ENCODE results near the gene SEMA3B. TPM values are rescaled to one million over a fixed set of nuclear protein-coding genes. Genes with fewer than 3 reads are reported as not detected.

Gene SEMA3B
- total and polyA plus RNA-seq, 9 of the 15 experiments (the other 6 are each of a cell fraction or from before 2014, with no cell fraction given): 0.03 to 1.8 (median 0.55) TPM; not detected in 1

DNA sequence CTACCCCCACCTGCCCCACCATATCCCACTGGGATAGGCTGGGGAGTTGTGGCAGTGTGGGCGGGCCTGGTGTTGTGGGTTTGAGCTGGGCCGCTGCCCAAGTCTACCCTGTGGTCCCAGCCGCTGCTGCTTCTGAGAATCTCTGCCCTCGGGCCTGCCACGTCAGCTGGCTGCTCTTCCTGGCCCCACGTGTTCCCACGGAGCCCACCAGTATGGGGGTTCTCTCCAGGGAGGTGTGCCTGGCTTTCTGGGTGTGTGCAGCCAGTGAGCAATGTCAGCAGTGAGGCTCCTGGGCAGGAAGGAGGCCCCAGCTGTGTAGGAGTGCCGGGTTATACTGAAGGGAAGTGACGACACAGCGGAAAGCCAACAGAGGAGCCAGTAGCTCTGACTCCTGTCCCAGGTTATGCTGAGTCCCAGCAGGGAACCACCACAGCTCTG lies 22.4 kb upstream of the SEMA3B start (continued):
- peak; percentile 91 for TF ChIP-seq CREM (IDR thresholded peaks at IDR 0.05; ENCODE audit: low read depth)
- 0 out of 4 replicates have a peak, but pooled peaks of 1 of the 2 experiments have one; percentile 34 for TF ChIP-seq NRF1 (conservative IDR thresholded peaks at IDR 0.05 in 1 of 2, IDR thresholded peaks at IDR 0.05 in 1 of 2)
- TF ChIP-seq, protein P1, sequence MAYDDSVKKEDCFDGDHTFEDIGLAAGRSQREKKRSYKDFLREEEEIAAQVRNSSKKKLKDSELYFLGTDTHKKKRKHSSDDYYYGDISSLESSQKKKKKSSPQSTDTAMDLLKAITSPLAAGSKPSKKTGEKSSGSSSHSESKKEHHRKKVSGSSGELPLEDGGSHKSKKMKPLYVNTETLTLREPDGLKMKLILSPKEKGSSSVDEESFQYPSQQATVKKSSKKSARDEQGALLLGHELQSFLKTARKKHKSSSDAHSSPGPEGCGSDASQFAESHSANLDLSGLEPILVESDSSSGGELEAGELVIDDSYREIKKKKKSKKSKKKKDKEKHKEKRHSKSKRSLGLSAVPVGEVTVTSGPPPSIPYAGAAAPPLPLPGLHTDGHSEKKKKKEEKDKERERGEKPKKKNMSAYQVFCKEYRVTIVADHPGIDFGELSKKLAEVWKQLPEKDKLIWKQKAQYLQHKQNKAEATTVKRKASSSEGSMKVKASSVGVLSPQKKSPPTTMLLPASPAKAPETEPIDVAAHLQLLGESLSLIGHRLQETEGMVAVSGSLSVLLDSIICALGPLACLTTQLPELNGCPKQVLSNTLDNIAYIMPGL (CRISPR knock-in tag; IDR thresholded peaks at IDR 0.05): no peak
- peak; percentile 66 for TF ChIP-seq SAP30 (IDR thresholded peaks at IDR 0.05; ENCODE audit: borderline replicate concordance, insufficient read depth, low read depth, low read length, poor library complexity, severe bottlenecking)
- TF ChIP-seq, protein P2, sequence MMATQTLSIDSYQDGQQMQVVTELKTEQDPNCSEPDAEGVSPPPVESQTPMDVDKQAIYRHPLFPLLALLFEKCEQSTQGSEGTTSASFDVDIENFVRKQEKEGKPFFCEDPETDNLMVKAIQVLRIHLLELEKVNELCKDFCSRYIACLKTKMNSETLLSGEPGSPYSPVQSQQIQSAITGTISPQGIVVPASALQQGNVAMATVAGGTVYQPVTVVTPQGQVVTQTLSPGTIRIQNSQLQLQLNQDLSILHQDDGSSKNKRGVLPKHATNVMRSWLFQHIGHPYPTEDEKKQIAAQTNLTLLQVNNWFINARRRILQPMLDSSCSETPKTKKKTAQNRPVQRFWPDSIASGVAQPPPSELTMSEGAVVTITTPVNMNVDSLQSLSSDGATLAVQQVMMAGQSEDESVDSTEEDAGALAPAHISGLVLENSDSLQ (IDR thresholded peaks at IDR 0.05): peak; percentile 40; the same call in 1 of the 2 replicates
- TF ChIP-seq ZFP36 (IDR thresholded peaks at IDR 0.05; ENCODE audit: low read depth, low read length, partially characterized antibody): no peak
- TF ChIP-seq, protein P3, sequence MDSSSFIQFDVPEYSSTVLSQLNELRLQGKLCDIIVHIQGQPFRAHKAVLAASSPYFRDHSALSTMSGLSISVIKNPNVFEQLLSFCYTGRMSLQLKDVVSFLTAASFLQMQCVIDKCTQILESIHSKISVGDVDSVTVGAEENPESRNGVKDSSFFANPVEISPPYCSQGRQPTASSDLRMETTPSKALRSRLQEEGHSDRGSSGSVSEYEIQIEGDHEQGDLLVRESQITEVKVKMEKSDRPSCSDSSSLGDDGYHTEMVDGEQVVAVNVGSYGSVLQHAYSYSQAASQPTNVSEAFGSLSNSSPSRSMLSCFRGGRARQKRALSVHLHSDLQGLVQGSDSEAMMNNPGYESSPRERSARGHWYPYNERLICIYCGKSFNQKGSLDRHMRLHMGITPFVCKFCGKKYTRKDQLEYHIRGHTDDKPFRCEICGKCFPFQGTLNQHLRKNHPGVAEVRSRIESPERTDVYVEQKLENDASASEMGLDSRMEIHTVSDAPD (CRISPR knock-in tag; IDR thresholded peaks at IDR 0.05): no peak
- no peak for TF ChIP-seq ZNF232 (CRISPR knock-in tag; IDR thresholded peaks at IDR 0.05)
- peak; percentile 54; the same call in 1 of the 2 replicates for TF ChIP-seq RBFOX2 (IDR thresholded peaks at IDR 0.05; ENCODE audit: low read depth, low read length)
- peak in 1 of 2 experiments; percentile 44; a peak in 1 of 4 replicates for TF ChIP-seq HDAC1 (IDR thresholded peaks at IDR 0.05)
- TF ChIP-seq GABPB1 (CRISPR knock-in tag; IDR thresholded peaks at IDR 0.05): peak; percentile 76; the same call in 1 of the 2 replicates
- peak; percentile 42; the same call in 1 of the 2 replicates for TF ChIP-seq POLR2G (IDR thresholded peaks at IDR 0.05; ENCODE audit: low read depth, low read length)
- TF ChIP-seq POLR2A (conservative IDR thresholded peaks at IDR 0.05): peak; percentile 68
- TF ChIP-seq SUPT5H (IDR thresholded peaks at IDR 0.05): peak; percentile 47; the same call in 1 of the 2 replicates
- 0 out of 2 replicates have a peak, but pooled peaks have one; percentile 42 for TF ChIP-seq ATF7 (IDR thresholded peaks at IDR 0.05)
